K562 (cell line): Measurements from ENCODE around the gene ZBTB9. TPM values are rescaled to one million over a fixed set of nuclear protein-coding genes. Genes with fewer than 3 reads are reported as not detected.

Experiments
- ARID4B ChIP-seq: sonication (generic); formaldehyde crosslinking; IDR thresholded peaks from 2 replicates; pipeline ENCODE4 v1.8.0; 2022; ENCODE audit warnings: mild to moderate bottlenecking, missing genetic modification reagents
- EGR1 ChIP-seq: fragments of 450-650 bp; conservative IDR thresholded peaks from 2 replicates; pipeline ENCODE4 v1.6.1; 2017; ENCODE audit warnings: mild to moderate bottlenecking
- GATAD2A ChIP-seq: fragments of 450-650 bp; IDR thresholded peaks from 2 replicates; pipeline ENCODE4 v1.6.1; 2017
- GTF2A2 ChIP-seq: IDR thresholded peaks from 2 replicates; pipeline ENCODE4 v1.6.1; 2016; ENCODE audit warnings: mild to moderate bottlenecking, missing genetic modification characterization, missing compliant biosample characterization
- MAFK ChIP-seq: IDR thresholded peaks from 2 replicates; pipeline ENCODE4 v1.6.1; 2011; ENCODE audit warnings: low read length, improper control_type of control experiment
- MYC ChIP-seq, 2 experiments: fragments of 250-450 bp in 1 of 2; sonication (Bioruptor Pico) in 1 of 2; IDR thresholded peaks; 2 replicates each; pipeline versions ENCODE4 v1.5.1 to v1.6.1; 2012 to 2021; ENCODE audit warnings: low read depth in 2 of 2, borderline replicate concordance in 1 of 2, improper control_type of control experiment in 1 of 2, low read length in 1 of 2, mild to moderate bottlenecking in 1 of 2, moderate library complexity in 1 of 2
- NCOA1 ChIP-seq: fragments of 450-650 bp; IDR thresholded peaks from 2 replicates; pipeline ENCODE4 v1.6.1; 2016; ENCODE audit warnings: low read depth
- NR4A1 ChIP-seq, 2 experiments: fragments of 250-450 bp in 1 of 2; fragments of 450-650 bp in 1 of 2; sonication (Bioruptor Pico) in 1 of 2; IDR thresholded peaks; 2 replicates each; pipeline versions ENCODE4 v1.4.0 to v1.6.1; 2016 to 2020; ENCODE audit warnings: mild to moderate bottlenecking in 2 of 2, missing compliant biosample characterization in 1 of 2, missing genetic modification characterization in 1 of 2, moderate library complexity in 1 of 2
- RCOR1 ChIP-seq, 2 experiments: IDR thresholded peaks; 2 replicates each; pipeline ENCODE4 v1.6.1; 2012; ENCODE audit warnings: low read depth in 2 of 2, low read length in 2 of 2, borderline replicate concordance in 1 of 2, improper control_type of control experiment in 1 of 2
- SRF ChIP-seq, 2 experiments: fragments of 250-450, 450-650 bp in 1 of 2; sonication (Bioruptor Pico) in 1 of 2; sonication (generic) in 1 of 2; formaldehyde crosslinking; IDR thresholded peaks; 2 replicates each; pipeline versions ENCODE4 v1.5.0 to v1.5.1; 2020 to 2022; ENCODE audit warnings: mild to moderate bottlenecking in 1 of 2, missing genetic modification reagents in 1 of 2
- THAP12 ChIP-seq: fragments of 250-450 bp; sonication (Bioruptor Pico); IDR thresholded peaks from 2 replicates; pipeline ENCODE4 v1.9.0; 2021; ENCODE audit warnings: mild to moderate bottlenecking, inconsistent platforms
- ZBTB7A ChIP-seq: IDR thresholded peaks from 2 replicates; pipeline ENCODE4 v1.6.1; 2011; ENCODE audit warnings: low read depth, mild to moderate bottlenecking, low read length, moderate library complexity, borderline replicate concordance; ENCODE audit not compliant: control insufficient read depth
- ZNF263 ChIP-seq: sonication (generic); formaldehyde crosslinking; IDR thresholded peaks from 2 replicates; pipeline ENCODE4 v1.8.0; 2022; ENCODE audit warnings: mild to moderate bottlenecking, missing genetic modification reagents, borderline replicate concordance
- ZNF512 ChIP-seq: IDR thresholded peaks from 2 replicates; pipeline ENCODE4 v1.6.1; 2016; ENCODE audit warnings: missing genetic modification characterization, missing compliant biosample characterization
- ZNF717 ChIP-seq: fragments of 250-450 bp; sonication (Bioruptor Pico); IDR thresholded peaks from 2 replicates; pipeline ENCODE4 v1.5.0; 2021
- polyA plus RNA-seq, 8 experiments: library from polyadenylated mRNA; depleted of rRNA in 4 of 8; stranded (reverse) in 5 of 8; unstranded in 3 of 8; fragments of >200 nt; fragmentation: Nextera tagmentation in 2 of 8; fragmentation: Illumina TruSeq in 1 of 8; extraction: Ambion mirVana in 2 of 8; extraction: Trizol in 1 of 8; gene quantifications; 2 replicates each; pipeline versions ENCODE4 v1.2.1 to v1.2.3, GENCODE V29; 2011 to 2014; ENCODE audit warnings: inconsistent platforms in 1 of 8, missing spikeins in 1 of 8
- total RNA-seq, 7 experiments: library from RNA; depleted of rRNA in 6 of 7; stranded (reverse); fragments of >200 nt in 6 of 7; fragmentation: Illumina TruSeq in 2 of 7; extraction: Trizol in 2 of 7; gene quantifications; 2 replicates each; pipeline versions ENCODE4 v1.2.1 to v1.2.3, GENCODE V29; 2011 to 2021; ENCODE audit warnings: low replicate concordance in 1 of 7

The ZBTB9 gene
- total and polyA plus RNA-seq, 9 of the 15 experiments (the other 6 are each of a cell fraction or from before 2014, with no cell fraction given) = 1.9 to 19.5 (median 10.4) TPM

GRCh38 chr6:33419580-33420490 lies 34.5 kb upstream of the ZBTB9 start, which contains the start of gene SYNGAP1 (continued):
- TF ChIP-seq ZNF512 (tag) = peak; percentile 81
- no peak for TF ChIP-seq MAFK
- TF ChIP-seq SRF (CRISPR knock-in tag; IDR thresholded peaks at IDR 0.05) = no peak
- TF ChIP-seq THAP12 (CRISPR knock-in tag) = 0 out of 2 replicates have a peak, but pooled peaks have one; percentile 27
- TF ChIP-seq NCOA1 = 0 out of 2 replicates have a peak, but pooled peaks have one; percentile 22
- TF ChIP-seq EGR1 = peak; percentile 52; the same call in 1 of the 2 replicates
- no peak for TF ChIP-seq ARID4B
- no peak for TF ChIP-seq GTF2A2
- TF ChIP-seq GATAD2A = peak; percentile 25; the same call in 1 of the 2 replicates
- peak; percentile 84 for TF ChIP-seq ZNF263 (CRISPR knock-in tag)
- no peak for TF ChIP-seq ZNF717 (CRISPR knock-in tag)
- TF ChIP-seq NR4A1 (CRISPR knock-in tag; IDR thresholded peaks at IDR 0.05) = 0 out of 2 replicates have a peak, but pooled peaks have one; percentile 16
- no peak for TF ChIP-seq NR4A1 (tag; IDR thresholded peaks at IDR 0.05)
- 0 out of 2 replicates have a peak, but pooled peaks have one; percentile 13 for TF ChIP-seq MYC (IDR thresholded peaks at IDR 0.05; ENCODE audit: low read depth, low read length)
- no peak for TF ChIP-seq MYC (CRISPR knock-in tag; IDR thresholded peaks at IDR 0.05; ENCODE audit: borderline replicate concordance, low read depth)
- peak; percentile 54; the same call in 1 of the 2 replicates for TF ChIP-seq ZBTB7A
- TF ChIP-seq RCOR1 (IDR thresholded peaks at IDR 0.05; ENCODE audit: borderline replicate concordance in 1 of 2, low read depth in 2 of 2, low read length in 2 of 2) = peak in 1 of 2 experiments; percentile 41; a peak in 1 of 4 replicates
